HG03025 (cell line): ENCODE measurements around the gene CEBPG.
A peak's percentile ranks its signal among the peaks of the same experiment; 100 is the strongest.

ENCODE experiments used
- ATAC-seq: cut with Tn5 transposase; IDR thresholded peaks from one replicate; pipeline ENCODE4 v1.9.1; 2021; ENCODE audit warnings: mild to moderate bottlenecking, moderate library complexity; ENCODE audit not compliant: unreplicated experiment, low FRiP score

Gene CEBPG

DNA sequence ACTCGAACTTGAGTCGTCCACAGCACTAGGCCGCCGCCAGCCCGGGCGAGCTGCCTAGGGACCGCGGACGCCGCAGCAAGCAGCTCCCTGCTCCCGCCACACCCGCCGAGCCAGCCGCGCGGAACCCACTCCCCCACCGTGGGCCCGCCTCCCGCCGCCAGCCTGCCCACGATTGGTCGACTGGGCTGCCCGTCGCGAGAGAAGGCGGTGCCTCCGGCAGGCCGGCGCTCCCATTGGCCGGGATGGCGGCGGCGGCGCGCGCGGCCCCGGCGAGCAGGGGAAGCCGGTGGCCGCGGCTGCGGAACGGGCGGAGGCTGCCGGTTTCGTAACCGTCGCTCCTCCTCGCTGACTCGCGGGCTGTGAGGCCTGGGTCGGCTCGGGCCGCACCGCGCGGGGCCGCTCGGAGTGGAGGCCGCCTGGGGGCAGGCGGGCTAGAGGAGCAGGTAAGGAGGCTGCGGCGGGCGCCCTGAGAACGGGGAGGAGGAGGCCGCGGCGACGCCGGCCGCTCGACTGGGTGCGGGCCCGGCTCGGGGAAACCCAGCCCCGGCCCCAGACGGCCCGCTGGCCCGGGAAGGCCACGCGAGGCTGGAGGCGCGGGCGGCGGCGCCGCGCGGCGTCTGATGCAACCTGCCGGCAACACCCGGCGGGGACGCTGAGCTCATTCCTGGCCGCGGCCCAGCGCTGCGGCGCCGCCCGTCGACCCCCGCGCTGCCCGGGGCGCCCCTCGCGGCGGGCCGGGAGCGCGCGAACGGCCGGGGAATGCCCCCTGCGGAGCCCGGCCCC lies at the start of gene CEBPG:
TSS of gene CEBPG (plus strand) at position 257 of the 783 bp plus-strand sequence. CDS start 5,531 bp downstream, outside the sequence.
- peak; percentile 91 for ATAC-seq

DNA sequence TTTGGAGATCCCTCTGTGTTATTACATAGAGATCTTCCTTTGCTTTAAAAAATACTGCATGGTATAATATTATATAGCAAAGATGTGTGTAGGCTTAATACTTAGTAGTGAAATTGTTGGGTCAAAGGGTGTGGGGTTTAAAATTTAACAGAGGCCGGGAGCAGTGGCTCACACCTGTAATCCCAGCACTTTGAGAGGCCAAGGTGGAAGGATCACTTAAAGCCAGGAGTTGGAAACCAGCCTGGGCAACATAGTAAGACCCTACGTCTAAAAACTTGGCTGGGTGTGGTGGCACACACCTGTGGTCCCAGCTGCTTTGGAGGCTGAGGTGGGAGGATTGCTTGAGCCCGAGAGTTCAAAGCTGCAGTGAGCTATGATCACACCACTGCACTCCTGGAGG lies 48.9 kb upstream of the CEBPG start:
- no peak for ATAC-seq

DNA sequence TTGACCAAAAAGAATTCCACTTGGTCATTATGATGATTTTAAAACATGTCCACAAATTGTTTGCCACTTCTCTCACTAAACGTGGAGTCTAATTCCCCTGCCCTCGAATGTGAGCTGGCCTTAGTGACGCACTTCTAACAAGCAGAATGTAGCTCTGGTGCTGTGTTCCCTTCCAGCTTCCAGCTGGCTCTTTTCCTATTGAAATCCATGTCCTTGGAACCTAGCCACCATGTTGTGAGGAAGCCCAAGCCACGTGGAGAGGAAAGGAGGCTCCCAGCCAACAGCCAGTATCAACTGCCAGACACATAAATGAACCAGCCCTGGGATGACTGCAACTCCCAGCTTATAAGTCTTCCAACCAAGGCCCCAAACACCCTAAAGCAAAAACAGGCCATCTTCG lies 47.6 kb upstream of the CEBPG start:
- ATAC-seq, result no peak

DNA sequence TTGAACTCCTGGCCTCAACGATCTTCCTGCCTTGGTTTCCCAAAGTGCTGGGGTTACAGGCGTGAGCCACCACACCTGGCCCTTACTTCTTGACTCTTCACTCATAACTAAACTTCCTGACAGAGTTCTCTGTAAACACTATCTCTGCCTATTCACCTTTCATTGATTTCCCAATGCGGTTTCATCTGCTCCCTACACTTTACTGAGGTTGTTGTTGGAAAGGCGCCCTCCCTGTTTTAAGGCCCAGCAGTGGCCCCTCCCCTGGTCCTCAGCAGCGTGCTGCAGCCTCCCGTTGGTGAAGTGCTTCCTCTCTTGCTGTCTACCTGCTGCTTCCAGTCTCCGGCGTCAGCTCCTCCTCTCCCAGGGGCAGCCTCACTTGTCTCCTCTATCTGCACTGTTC lies 44.4 kb upstream of the CEBPG start:
- no peak for ATAC-seq

DNA sequence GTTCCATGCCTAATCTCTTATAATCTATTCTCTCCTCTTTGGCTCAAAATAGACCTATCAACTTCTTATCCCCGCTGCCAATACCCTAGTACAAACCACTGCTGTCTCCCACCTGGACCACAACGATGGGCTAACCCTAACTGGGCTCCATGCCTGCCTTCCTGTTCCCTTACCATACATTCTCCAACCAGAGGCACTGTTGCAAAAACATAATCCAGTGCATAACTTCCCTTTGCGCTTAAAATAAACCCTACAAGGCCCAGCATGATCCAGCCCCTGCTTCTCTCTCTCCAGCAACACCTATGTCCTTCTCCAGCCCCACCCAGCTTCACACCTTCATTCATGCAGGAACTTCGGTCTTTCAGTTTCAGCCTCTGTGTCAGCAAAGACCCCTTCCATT lies 43.8 kb upstream of the CEBPG start:
- ATAC-seq, result no peak

DNA sequence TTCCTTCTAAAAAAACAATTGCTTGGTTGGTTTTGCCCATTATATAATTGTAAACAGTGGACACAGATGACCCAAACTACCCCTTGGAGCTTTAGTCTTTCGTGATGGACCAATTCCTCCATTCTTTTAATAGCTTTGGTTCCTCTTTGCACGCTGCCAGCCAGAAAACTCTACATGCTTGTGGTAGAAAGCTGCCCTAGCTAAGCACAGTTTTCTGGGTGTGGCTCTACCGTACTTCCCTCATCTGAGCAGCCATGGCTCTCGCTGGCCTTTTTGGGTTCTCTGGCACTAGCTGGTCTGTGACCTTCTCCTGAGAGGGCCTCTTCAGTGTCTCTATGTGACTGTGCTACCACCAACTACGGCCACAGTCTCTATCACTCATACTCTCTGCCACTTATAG lies 41.3 kb upstream of the CEBPG start:
- no peak for ATAC-seq

DNA sequence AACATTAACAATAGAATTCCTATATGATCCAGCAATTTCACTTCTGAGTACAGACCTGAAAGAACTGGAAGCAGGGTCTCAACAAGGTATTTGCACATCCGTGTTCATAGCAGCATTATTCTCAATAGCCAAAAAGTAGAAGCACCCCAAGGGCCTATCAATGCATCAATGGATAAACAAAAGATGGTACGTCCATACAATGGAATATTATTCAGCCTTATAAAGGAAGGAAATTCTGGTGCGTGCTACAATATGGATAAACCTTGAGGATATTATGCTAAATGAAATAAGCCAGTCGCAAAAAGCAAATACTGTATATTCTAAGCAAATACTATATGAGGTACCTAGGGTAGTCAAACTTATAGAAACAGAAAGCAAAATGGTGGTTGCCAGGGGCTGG lies 40.4 kb upstream of the CEBPG start:
- ATAC-seq, result no peak

DNA sequence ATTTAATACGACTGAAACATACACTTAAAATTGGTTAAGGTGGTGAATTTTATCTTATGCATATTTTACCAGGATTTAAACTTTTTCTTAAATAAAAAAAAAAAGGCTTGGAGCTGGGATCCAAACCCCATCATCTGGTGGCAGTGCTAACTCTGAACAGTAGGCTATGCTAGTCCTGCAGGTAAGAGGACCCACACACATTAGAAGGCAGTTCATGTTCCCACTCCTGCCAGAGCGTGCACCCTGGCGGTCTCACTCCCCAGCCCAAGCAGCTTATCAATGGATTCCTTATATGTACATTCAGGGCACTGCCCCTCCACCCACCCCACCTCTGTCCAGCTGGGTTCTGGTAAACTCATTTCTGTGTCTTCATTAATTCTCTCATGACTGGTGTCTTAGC lies 39.9 kb upstream of the CEBPG start:
- no peak for ATAC-seq

DNA sequence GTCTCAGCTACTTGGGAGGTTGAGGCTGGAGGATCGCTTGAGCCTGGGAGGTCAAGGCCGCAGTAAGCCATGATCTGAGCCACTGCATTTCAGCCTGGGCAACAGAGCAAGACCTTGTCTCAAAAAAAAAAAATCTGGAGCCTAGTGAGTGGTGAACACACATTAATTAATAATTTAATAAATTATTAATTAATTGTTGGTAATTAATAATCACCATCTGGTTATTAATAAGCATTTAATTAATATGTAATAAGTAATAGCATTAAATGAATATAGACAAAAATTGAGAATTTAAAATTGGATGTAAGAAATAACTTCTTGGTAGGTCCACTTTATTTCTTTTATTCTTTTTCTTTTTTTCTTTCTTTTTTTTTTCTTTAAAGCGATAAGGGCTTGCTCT lies 39.2 kb upstream of the CEBPG start:
- ATAC-seq, result no peak

DNA sequence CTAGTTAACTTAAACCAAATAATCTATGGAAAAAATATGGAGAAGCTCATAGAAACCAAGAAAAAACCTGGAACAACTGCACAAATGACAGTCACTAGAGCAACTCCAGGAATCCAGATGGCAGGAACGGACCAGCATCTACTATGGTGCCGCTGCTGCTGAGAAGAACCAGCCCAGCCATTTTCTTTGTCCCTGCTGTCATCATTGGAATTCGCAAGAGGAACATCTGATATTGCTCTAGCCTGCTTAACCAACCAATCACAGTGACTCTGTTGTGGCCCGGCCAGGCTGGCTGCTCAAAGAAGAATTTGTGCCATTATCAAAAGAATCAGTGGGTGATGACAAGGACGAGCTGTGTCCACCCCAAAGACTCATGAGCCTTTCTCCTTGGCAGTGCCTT lies 38.1 kb upstream of the CEBPG start:
- ATAC-seq, result no peak

DNA sequence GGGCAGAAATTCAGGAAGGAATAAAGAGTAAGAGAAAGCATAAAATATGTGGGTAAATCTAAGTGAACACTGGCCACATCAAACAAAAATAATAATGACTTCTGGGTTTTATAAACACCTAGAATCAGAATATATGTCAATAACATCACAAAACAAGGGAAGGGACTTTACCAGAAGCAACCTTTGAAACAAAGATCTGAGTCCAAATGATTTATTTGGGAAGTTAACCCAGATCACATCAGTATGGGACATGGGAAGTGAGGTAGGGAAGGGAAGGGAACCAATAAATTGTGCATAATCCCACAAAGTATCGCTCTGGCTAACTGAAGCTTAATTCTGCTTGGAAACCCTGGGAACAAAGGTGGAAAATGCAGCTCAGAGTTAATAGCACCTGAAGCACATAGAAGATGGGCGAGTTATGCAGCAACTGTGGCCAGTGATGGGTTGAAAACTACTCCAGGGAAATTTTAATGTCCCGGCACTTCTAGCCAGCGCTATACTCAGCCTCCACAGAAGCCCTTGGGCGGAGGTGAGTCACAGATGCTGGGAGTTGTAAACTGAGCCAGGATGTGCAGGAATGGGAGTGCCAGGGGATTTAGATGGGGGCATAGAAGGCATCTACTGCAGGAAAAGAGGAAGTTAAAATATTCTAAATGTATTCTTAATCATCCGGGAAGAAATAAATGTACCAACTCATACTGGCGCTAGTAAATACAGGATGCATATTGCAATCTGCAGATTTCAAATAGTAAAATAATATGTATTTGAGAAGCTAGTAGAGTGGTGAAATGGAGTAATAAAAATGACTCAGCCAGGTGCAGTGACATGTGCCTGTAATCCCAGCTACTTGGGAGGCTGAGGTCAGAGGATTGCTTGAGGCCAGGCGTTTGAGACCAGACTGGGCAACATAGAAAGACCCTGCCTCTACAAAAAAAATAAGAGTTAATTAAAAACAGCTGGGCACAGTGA lies 34.2 kb upstream of the CEBPG start:
- ATAC-seq, result no peak

DNA sequence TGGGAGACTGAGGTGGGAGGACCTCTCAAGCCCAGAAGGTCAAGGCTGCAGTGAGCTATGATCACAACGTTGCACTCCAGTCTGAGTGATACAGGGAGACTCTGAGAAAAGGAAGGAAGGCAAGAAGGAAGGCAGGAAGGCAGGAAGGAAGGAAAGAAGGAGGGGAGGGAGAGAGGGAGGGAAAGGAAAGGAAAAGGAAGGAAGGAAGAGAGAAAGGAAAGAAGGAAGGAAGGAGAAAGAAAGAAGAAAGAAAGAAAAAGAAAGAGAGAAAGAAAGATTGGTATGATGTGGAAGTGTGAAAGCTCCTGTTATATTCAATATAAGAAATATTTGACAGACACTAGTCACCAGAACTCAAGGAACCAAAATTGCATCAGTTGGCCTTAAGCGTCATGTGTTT lies 32.5 kb upstream of the CEBPG start:
- no peak for ATAC-seq

DNA sequence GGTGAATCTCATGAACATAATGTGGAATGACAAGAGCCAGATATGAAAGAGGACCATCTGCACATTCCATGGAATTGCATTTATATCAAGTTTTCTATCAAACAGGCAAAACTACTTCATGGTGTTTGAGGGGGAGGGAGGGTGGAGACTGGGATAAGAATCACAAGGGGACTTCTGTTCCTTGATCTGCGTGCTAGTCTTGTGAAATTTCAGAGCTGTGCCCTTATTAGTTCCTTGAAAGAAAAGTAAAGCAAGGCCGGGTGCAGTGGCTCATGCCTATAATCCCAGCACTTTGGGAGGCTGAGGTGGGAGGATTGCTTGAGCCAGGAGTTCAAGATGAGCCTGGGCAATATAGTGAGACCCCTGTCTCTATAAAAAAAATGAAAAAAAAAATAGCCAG lies 30.2 kb upstream of the CEBPG start:
- ATAC-seq, result no peak

DNA sequence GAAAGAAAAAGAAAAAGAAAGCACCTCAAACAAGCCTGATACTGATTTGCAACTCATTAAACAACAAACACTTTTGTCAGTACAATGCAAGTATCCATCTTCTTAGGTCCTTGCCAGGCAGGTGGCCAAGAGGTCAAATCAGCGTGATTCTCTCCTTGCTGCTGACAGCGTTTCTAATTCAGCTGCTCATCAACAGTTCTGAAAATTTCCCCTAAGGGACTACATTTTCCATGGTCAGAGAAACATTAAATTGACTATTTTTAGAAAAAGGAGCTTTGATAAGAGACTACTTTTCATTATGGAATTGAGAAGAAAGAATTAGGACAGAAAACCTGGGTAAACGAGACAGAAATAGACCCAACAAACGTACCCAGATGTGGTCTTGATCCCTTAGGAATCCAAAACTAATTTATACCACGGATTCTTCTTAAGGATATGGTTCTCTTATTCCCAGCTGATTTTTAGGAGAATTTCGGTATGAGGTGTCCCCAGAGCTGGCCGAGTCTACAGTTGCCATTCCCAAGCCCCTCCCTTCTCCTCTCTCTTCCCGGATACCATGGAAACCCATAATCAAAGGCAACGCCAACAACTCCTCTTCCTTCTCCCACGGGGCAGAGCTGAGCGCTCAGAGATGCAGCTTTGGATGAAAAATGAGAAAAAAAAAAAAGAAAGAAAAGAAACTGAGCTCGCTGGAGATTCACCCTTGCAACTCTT lies 29.5 kb upstream of the CEBPG start:
- no peak for ATAC-seq

DNA sequence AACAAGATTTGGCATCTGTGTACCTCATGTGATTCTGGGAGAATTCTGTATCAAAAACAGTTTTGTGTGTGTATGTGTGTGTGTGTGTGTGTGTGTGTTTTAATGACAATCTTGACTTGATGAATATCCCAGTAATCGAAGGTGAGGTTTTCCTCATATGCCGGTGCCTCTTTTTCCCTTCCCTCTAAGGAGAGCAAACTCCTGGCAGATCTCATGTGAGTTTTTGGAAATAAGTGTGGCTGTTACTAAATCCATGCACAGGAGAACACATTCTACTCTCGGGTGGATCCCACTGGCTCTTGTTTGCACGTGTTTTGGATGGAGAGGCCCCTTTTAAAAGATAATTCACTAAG lies 29.0 kb upstream of the CEBPG start:
- no peak for ATAC-seq

DNA sequence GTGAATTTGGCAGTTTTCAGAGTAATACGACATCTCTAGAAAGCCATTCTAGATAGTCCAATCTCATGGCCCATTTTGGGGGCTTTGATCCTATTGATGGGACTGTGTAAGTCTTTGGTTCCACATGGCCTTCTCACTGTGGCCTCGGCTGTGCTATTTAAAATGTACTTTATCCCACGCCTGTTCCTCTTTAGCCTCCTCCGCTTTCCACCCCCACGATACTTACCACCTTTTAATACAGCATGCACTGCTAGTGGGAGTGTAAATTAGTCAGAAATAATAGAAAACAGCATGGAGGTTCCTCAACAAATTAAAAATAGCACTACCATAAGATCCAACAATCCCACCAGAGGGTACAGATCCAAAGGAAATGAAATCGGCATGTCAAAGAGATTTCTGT lies 28.3 kb upstream of the CEBPG start:
- ATAC-seq, result no peak

DNA sequence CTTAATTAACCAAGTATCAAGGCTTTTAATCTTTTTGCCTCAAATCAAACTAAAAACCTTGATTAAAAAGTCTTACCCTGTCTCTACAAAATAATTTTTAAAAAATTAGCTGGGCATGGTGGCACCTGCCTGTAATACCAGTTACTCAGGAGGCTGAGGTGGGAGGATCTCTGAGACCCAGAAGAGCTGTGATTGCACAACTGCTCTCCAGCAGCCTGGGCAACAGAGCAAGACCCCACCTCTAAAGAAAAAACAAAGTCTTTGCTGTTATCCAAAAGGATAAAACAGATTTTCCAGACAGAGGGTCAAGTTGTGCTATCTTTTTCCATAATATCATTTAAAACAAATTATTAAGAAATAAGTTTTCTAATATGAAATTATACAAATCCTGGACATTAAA lies 26.8 kb upstream of the CEBPG start:
- ATAC-seq, result no peak

DNA sequence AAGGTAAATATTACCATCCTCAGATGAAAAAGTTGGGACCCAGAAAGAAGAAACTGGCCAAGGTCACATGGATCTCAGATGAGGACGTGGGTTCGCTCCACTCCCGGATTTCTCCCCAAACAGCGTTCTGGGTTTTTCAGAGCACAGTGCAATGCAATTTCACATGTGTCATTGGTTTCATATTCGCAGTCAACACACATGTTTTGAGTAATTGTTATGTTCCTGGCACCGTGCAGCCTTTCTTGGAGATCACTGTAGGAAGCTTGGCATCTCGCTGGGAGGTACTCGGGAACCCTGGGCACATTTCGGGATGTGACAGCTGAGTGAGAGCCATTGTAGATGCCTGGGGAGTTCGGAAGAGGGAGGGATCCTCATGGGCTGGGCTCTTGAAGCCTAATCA lies 26.2 kb upstream of the CEBPG start:
- no peak for ATAC-seq

DNA sequence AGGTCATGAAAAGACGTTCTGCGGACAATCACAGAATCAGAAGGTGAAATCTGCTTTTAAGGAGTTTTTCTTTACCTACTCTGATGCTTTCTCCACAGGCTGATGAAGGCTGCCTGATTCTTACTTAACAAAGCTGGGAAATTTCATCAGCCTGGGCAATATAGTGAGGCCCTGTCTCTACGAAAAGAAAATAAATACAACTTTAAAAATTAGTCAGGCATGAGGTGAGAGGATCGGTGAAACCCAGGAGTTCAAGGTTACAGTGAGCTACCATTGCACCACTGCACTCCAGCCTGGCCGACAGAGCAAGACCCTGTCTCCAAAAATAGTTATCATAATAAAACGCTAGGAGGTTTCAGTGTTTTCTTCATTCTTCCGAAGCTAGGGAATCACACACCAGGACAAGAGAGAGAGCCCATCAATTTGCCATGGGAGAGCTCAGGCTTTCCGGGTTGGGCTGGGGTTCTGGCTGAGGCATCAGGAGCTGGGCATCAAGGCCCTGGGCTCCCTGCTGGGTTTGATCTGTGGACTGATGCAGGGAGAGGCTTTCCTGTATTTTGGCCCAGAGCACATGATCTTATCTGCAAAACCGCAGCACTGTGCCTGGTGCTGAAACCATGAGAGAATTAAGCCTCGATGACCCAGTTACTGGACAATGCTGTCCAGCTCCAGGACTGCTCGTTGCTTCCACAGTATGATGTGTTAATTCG lies 25.1 kb upstream of the CEBPG start:
- no peak for ATAC-seq
